ENCODE data around the gene CARS1.

The CARS1 gene

DNA sequence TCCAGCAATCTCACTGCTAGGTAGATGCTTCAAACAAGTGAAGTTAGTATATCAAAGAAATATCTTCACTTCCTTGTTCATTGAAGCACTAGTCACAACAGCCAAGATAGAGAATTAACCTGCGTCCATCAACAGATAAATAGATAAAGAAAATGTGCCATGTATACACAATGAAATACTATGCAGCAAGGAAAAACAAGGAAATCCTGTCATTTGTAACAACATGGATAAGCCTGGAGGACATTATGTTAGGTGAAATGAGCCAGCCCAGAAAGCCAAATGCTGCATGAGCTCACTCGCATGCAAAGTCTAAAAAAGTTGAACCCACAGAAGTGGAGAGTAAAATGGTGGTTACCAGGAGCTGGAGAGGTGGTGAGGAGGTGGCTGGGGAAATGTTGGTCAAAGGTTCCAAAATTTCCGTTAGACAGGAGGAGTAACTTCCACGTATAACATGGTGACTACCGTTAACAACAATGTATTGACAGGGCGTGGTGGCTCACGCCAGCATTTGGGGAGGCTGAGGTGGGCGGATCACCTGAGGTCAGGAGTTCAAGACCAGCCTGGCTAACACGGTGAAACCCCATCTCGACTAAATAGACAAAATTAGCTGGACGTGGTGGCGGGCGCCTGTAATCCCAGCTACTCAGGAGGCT is 23.6 kb upstream of the CARS1 start:
- no peak for DNase-seq (ENCODE audit: low read depth in 1 of 2, low spot score in 1 of 2)
- Histone ChIP-seq H3K4me3 (replicated peaks; ENCODE audit: insufficient read depth, low read length) (no peak overlapping the region), H3K27ac (replicated peaks) (no peak overlapping the region), H3K27me3 (ENCODE audit: insufficient read depth, poor library complexity, severe bottlenecking) (no peaks in the 10 kb centered on the region)
- TF ChIP-seq, protein P1, sequence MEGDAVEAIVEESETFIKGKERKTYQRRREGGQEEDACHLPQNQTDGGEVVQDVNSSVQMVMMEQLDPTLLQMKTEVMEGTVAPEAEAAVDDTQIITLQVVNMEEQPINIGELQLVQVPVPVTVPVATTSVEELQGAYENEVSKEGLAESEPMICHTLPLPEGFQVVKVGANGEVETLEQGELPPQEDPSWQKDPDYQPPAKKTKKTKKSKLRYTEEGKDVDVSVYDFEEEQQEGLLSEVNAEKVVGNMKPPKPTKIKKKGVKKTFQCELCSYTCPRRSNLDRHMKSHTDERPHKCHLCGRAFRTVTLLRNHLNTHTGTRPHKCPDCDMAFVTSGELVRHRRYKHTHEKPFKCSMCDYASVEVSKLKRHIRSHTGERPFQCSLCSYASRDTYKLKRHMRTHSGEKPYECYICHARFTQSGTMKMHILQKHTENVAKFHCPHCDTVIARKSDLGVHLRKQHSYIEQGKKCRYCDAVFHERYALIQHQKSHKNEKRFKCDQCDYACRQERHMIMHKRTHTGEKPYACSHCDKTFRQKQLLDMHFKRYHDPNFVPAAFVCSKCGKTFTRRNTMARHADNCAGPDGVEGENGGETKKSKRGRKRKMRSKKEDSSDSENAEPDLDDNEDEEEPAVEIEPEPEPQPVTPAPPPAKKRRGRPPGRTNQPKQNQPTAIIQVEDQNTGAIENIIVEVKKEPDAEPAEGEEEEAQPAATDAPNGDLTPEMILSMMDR (IDR thresholded peaks at IDR 0.05; ENCODE audit: insufficient read depth, low read length): no peak

DNA sequence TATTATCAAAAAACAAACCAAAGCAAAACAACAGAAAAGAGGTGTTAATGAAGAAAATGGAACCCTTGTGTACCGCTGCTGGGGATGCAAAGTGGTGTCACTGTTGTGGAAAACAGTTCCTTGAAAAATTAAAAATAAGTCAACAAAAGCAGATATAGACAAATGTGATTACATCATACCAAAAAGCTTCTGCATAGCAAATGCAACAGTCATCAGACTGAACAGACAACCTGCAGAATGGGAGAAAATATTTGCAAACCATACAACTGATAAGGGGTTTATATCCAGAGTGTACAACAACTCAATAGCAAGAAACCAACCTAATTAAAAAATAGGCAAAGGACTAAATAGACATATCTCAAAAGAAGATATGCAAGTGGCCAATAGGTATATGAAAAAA is 22.9 kb upstream of the CARS1 start:
- Histone ChIP-seq H3K27me3 (ENCODE audit: insufficient read depth, poor library complexity, severe bottlenecking) (no peaks in the 10 kb centered on the region), H3K4me3 (replicated peaks; ENCODE audit: insufficient read depth, low read length) (no peak overlapping the region), H3K27ac (replicated peaks) (no peak overlapping the region)
- DNase-seq (ENCODE audit: low read depth in 1 of 2, low spot score in 1 of 2): no peak
- TF ChIP-seq, protein P2, sequence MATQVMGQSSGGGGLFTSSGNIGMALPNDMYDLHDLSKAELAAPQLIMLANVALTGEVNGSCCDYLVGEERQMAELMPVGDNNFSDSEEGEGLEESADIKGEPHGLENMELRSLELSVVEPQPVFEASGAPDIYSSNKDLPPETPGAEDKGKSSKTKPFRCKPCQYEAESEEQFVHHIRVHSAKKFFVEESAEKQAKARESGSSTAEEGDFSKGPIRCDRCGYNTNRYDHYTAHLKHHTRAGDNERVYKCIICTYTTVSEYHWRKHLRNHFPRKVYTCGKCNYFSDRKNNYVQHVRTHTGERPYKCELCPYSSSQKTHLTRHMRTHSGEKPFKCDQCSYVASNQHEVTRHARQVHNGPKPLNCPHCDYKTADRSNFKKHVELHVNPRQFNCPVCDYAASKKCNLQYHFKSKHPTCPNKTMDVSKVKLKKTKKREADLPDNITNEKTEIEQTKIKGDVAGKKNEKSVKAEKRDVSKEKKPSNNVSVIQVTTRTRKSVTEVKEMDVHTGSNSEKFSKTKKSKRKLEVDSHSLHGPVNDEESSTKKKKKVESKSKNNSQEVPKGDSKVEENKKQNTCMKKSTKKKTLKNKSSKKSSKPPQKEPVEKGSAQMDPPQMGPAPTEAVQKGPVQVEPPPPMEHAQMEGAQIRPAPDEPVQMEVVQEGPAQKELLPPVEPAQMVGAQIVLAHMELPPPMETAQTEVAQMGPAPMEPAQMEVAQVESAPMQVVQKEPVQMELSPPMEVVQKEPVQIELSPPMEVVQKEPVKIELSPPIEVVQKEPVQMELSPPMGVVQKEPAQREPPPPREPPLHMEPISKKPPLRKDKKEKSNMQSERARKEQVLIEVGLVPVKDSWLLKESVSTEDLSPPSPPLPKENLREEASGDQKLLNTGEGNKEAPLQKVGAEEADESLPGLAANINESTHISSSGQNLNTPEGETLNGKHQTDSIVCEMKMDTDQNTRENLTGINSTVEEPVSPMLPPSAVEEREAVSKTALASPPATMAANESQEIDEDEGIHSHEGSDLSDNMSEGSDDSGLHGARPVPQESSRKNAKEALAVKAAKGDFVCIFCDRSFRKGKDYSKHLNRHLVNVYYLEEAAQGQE (IDR thresholded peaks at IDR 0.05; ENCODE audit: insufficient replicate concordance, low read depth): no peak

DNA sequence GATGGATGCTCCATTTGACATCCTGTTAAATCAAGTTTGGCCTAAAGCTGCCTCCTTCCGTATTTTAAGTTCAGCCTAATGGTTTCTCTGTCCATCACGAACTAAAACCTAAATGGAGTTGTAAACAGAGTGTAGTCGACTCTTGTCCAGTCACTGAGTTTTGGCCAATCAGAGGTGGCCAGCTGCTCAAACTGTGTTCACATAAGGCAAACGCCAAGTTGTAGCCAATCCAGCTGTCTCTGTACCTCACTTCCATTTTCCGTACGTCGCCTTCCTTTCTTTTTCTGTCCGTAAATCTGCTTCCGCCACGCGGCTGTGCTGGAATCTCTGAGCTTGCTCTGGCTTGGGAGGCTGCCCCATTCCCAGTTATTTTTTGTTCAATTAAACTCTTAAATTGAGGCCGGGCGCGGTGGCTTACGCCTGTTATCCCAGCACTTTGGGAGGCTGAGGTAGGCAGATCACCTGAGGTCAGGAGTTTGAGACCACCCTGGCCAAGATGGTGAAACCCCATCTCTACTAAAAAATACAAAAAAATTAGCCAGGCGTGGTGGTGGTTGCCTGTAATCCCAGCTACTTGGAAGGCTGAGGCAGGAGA is 20.7 kb upstream of the CARS1 start:
- TF ChIP-seq, protein P1 (IDR thresholded peaks at IDR 0.05; ENCODE audit: insufficient read depth, low read length): no peak
- no peak for TF ChIP-seq POLR2AphosphoS5 (IDR thresholded peaks at IDR 0.05; ENCODE audit: low read depth)
- TF ChIP-seq, protein P2 (IDR thresholded peaks at IDR 0.05; ENCODE audit: insufficient replicate concordance, low read depth): no peak
- TF ChIP-seq SPI1 (IDR thresholded peaks at IDR 0.05; ENCODE audit: borderline replicate concordance, low read depth): no peak
- Histone ChIP-seq H3K27ac (replicated peaks) (no peak overlapping the region), H3K27me3 (ENCODE audit: insufficient read depth, poor library complexity, severe bottlenecking) (no peaks in the 10 kb centered on the region), H3K4me3 (replicated peaks; ENCODE audit: insufficient read depth, low read length) (no peak overlapping the region)
- no peak for DNase-seq (ENCODE audit: low read depth in 1 of 2, low spot score in 1 of 2)

DNA sequence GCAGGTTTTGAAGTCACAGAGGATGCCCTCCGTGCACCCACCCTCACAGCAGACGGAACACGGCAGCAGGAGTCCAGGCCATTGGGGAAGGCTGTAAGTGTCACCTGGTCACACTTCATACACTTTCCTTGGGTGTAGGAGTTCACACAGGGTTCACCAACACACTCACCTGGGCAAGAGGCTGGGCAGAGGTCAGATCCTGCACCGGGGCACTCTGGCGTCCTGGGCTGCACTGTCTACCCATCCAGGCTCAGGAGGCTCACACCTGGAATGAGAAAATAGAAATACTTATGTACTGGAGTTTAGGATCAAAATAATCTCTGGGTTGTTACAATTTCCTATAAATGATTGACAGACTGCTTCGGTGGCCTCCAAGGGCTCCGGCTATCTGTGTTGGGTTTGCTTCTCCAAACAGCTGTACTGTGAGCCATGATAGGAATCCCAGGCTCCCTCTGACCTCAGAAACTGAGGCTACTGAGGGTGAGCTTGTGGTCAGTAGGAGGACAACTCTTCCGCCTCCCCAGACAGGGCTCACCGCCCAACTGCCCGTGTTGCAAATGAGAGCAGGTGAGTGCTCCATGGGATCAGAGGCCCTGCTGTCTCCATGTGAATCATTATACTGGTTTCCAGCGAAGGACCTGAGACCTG is 20.1 kb upstream of the CARS1 start:
- no peak overlapping the region for H3K27ac ChIP-seq (replicated peaks)
- TF ChIP-seq SPI1 (IDR thresholded peaks at IDR 0.05; ENCODE audit: borderline replicate concordance, low read depth) (no peak), GABPA (IDR thresholded peaks at IDR 0.05; ENCODE audit: low read depth) (no peak), POLR2AphosphoS5 (IDR thresholded peaks at IDR 0.05; ENCODE audit: low read depth) (no peak)
- TF ChIP-seq, protein P2 (IDR thresholded peaks at IDR 0.05; ENCODE audit: insufficient replicate concordance, low read depth): no peak
- TF ChIP-seq, protein P1 (IDR thresholded peaks at IDR 0.05; ENCODE audit: insufficient read depth, low read length): no peak
- no peak overlapping the region for H3K4me3 ChIP-seq (replicated peaks; ENCODE audit: insufficient read depth, low read length)
- DNase-seq (ENCODE audit: low read depth in 1 of 2, low spot score in 1 of 2): no peak
- H3K27me3 ChIP-seq (ENCODE audit: insufficient read depth, poor library complexity, severe bottlenecking): no peaks in the 10 kb centered on the region

Data from HL-60 (cell line).